ENCODE data around the gene SUPT3H. TPM values are rescaled to one million over a fixed set of nuclear protein-coding genes. Genes with fewer than 3 reads are reported as not detected.

Gene SUPT3H
- total RNA-seq, 1 experiment from 2014 or later: 12.7 TPM

DNA sequence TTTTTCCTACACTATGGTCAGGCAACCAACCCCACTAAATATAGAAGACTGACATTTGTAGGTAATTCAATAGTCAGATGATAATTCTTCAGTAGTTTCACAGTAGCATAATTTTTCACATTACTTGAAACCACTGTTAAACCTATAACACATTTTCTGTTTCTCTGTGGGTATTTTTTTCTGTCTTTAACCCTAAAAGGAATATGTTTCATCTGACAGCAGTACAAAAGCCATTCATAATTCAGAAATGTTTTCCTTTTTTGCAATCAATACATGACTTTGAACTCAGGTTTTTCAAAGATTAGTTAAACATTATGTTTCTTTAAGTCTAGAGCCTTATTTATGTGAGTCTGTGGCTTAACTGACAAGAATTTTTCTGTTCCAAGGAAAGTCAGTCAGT, 178.2 kb downstream of the SUPT3H start:
- ChIA-PET POLR2A (no interaction called here), CTCF (no interaction called here)
- no peaks in the 10 kb centered on the region for H3K9me3 Mint-ChIP-seq (ENCODE audit: unreplicated experiment)
- H3K4me3 Mint-ChIP-seq (ENCODE audit: unreplicated experiment): no peak overlapping the region
- H3K27ac Mint-ChIP-seq (ENCODE audit: low read depth, unreplicated experiment): no peak overlapping the region
- intact Hi-C loops (cut with micrococcal nuclease): no loop called here
- BruUV-seq (replicated peaks): no TSS peak
- no peaks in the 10 kb centered on the region for H3K4me1 Mint-ChIP-seq (ENCODE audit: insufficient read depth, unreplicated experiment)
- no peak for DNase-seq (ENCODE audit: unreplicated experiment)
- no peak for TF ChIP-seq CTCF (IDR thresholded peaks at IDR 0.05; ENCODE audit: unreplicated experiment)
- H3K36me3 Mint-ChIP-seq (ENCODE audit: insufficient read depth, unreplicated experiment): no peaks in the 10 kb centered on the region
- no peaks in the 10 kb centered on the region for H3K27me3 Mint-ChIP-seq (ENCODE audit: insufficient read depth, unreplicated experiment)

DNA sequence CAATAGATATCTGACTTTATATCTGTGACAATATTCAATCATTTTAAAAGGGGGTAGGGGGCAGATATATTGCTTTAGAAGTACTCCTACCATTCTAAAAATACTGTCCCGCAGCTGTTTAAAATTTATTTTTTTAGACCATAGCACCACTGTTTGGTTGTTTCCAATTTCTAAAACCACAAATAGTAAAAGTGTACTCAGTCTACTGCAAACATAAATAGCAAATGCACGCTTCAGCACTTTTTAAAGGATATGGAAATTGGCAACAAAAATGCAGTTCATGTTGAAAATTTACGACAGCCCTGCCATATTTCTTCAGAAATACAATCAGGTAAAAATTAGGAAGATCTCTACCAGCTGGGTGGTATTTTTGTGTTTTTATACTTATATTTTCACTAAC, 181.6 kb downstream of the SUPT3H start:
- H3K27me3 Mint-ChIP-seq (ENCODE audit: insufficient read depth, unreplicated experiment): no peaks in the 10 kb centered on the region
- ChIA-PET CTCF (interaction anchor here (0.7 kb wide), 1 partner anchor 221 kb away, joined by 4 read pairs; no protein-coding TSS in a partner anchor), POLR2A (no interaction called here)
- no peak for TF ChIP-seq CTCF (IDR thresholded peaks at IDR 0.05; ENCODE audit: unreplicated experiment)
- DNase-seq (ENCODE audit: unreplicated experiment): no peak
- BruUV-seq (replicated peaks): no TSS peak
- H3K36me3 Mint-ChIP-seq (ENCODE audit: insufficient read depth, unreplicated experiment): no peaks in the 10 kb centered on the region
- no peaks in the 10 kb centered on the region for H3K4me1 Mint-ChIP-seq (ENCODE audit: insufficient read depth, unreplicated experiment)
- H3K4me3 Mint-ChIP-seq (ENCODE audit: unreplicated experiment): no peak overlapping the region
- intact Hi-C loops (cut with micrococcal nuclease): no loop called here
- no peaks in the 10 kb centered on the region for H3K9me3 Mint-ChIP-seq (ENCODE audit: unreplicated experiment)
- no peak overlapping the region for H3K27ac Mint-ChIP-seq (ENCODE audit: low read depth, unreplicated experiment)

- POLR2A ChIA-PET: no interaction called here
- intact Hi-C loops (cut with micrococcal nuclease): no loop called here
- CTCF ChIA-PET: no interaction called here
Measured at GRCh38 chr6:45195137-45195536, 182.6 kb downstream of the SUPT3H start.

DNA sequence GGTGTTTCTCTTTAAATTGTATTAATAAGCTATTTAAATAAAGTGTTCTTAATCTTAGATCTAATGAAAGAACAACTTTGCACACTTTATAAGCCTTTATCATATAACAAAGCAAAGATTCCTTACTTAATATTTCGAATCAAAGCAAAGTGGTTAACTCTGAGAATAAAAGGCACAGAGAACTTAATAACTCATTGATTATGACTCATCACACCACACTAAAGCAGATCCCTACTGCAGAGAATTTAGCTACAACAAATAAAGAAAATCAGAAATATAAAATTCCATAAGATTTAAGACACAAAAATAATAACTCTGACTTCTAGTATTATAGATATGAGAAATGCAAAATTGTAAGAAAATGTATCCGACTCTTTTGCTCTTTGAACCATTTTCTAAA, 185.2 kb downstream of the SUPT3H start:
- Mint-ChIP-seq H3K9me3 (ENCODE audit: unreplicated experiment) (no peaks in the 10 kb centered on the region), H3K4me1 (ENCODE audit: insufficient read depth, unreplicated experiment) (peaks cover 8% of the 10 kb centered on the region), H3K27me3 (ENCODE audit: insufficient read depth, unreplicated experiment) (no peaks in the 10 kb centered on the region), H3K27ac (ENCODE audit: low read depth, unreplicated experiment) (no peak overlapping the region), H3K36me3 (ENCODE audit: insufficient read depth, unreplicated experiment) (no peaks in the 10 kb centered on the region), H3K4me3 (ENCODE audit: unreplicated experiment) (no peak overlapping the region)
- BruUV-seq (replicated peaks): no TSS peak
- DNase-seq (ENCODE audit: unreplicated experiment): no peak
- intact Hi-C loops (cut with micrococcal nuclease): no loop called here
- CTCF ChIA-PET: no interaction called here
- POLR2A ChIA-PET: interaction anchor here (0.6 to 1.3 kb wide), 3 partner anchors 27 to 54 kb away, joined by 3 read pairs; no protein-coding TSS in a partner anchor
- no peak for TF ChIP-seq CTCF (IDR thresholded peaks at IDR 0.05; ENCODE audit: unreplicated experiment)

More at GRCh38 chr6:45195137-45195536, 182.6 kb downstream of the SUPT3H start:
- Mint-ChIP-seq H3K4me3 (ENCODE audit: unreplicated experiment) (no peak overlapping the region), H3K4me1 (ENCODE audit: insufficient read depth, unreplicated experiment) (no peaks in the 10 kb centered on the region), H3K36me3 (ENCODE audit: insufficient read depth, unreplicated experiment) (no peaks in the 10 kb centered on the region), H3K9me3 (ENCODE audit: unreplicated experiment) (no peaks in the 10 kb centered on the region), H3K27me3 (ENCODE audit: insufficient read depth, unreplicated experiment) (no peaks in the 10 kb centered on the region), H3K27ac (ENCODE audit: low read depth, unreplicated experiment) (no peak overlapping the region)
- BruUV-seq (replicated peaks): no TSS peak
- DNase-seq (ENCODE audit: unreplicated experiment): no peak
- TF ChIP-seq CTCF (IDR thresholded peaks at IDR 0.05; ENCODE audit: unreplicated experiment): no peak

Measured in MCF 10A (cell line).